Measurements from ENCODE around the gene AJAP1. TPM values are rescaled to one million over a fixed set of nuclear protein-coding genes. Genes with fewer than 3 reads are reported as not detected.

The AJAP1 gene
- total and polyA plus RNA-seq, 2 experiments from 2014 or later: 0.13 to 0.64 TPM

GRCh38 chr1:4784761-4785160, 130.4 kb downstream of the AJAP1 start:
- Histone ChIP-seq H3K27ac (no peak overlapping the region), H3K27me3 (no peaks in the 10 kb centered on the region), H3K36me3 (replicated peaks; ENCODE audit: insufficient read depth, low read depth) (no peaks in the 10 kb centered on the region), H3K4me1 (ENCODE audit: insufficient read depth) (no peaks in the 10 kb centered on the region), H3K9me2 (replicated peaks; ENCODE audit: insufficient read depth) (no peaks in the 10 kb centered on the region), H3K4me2 (no peak overlapping the region), H3K79me2 (no peaks in the 10 kb centered on the region), H2AFZ (no peak overlapping the region), H3K9me3 (ENCODE audit: low read depth) (no peaks in the 10 kb centered on the region), H4K20me1 (ENCODE audit: insufficient read depth, poor library complexity, severe bottlenecking) (no peaks in the 10 kb centered on the region), H3K4me3 (no peak overlapping the region)
- TF ChIP-seq CTCF (IDR thresholded peaks at IDR 0.05; ENCODE audit: poor library complexity) (no peak), EZH2 (IDR thresholded peaks at IDR 0.05; ENCODE audit: borderline replicate concordance) (no peak), EZH2phosphoT487 (IDR thresholded peaks at IDR 0.05; ENCODE audit: low read depth, severe bottlenecking, unreplicated experiment) (no peak)
- 90% methylated on average over 17 of the region's 17 CpGs for WGBS (ENCODE audit: low lambda C conversion rate, missing lambda C conversion rate)
- no peak for DNase-seq (ENCODE audit: low spot score)

GRCh38 chr1:4786055-4786454, 131.6 kb downstream of the AJAP1 start:
- Histone ChIP-seq H3K9me2 (replicated peaks; ENCODE audit: insufficient read depth) (no peaks in the 10 kb centered on the region), H3K4me1 (ENCODE audit: insufficient read depth) (no peaks in the 10 kb centered on the region), H3K4me2 (no peak overlapping the region), H4K20me1 (ENCODE audit: insufficient read depth, poor library complexity, severe bottlenecking) (no peaks in the 10 kb centered on the region), H3K27me3 (no peaks in the 10 kb centered on the region), H3K36me3 (replicated peaks; ENCODE audit: insufficient read depth, low read depth) (no peaks in the 10 kb centered on the region), H3K4me3 (no peak overlapping the region), H3K27ac (no peak overlapping the region), H3K9me3 (ENCODE audit: low read depth) (no peaks in the 10 kb centered on the region), H3K79me2 (no peaks in the 10 kb centered on the region), H2AFZ (no peak overlapping the region)
- no peak for DNase-seq (ENCODE audit: low spot score)
- 78% methylated on average over 8 of the region's 8 CpGs for WGBS (ENCODE audit: low lambda C conversion rate, missing lambda C conversion rate)
- TF ChIP-seq EZH2 (IDR thresholded peaks at IDR 0.05; ENCODE audit: borderline replicate concordance) (no peak), CTCF (IDR thresholded peaks at IDR 0.05; ENCODE audit: poor library complexity) (no peak), EZH2phosphoT487 (IDR thresholded peaks at IDR 0.05; ENCODE audit: low read depth, severe bottlenecking, unreplicated experiment) (no peak)

- H3K9me2 ChIP-seq (replicated peaks; ENCODE audit: insufficient read depth): no peaks in the 10 kb centered on the region
- H3K9me3 ChIP-seq (ENCODE audit: low read depth): no peaks in the 10 kb centered on the region
- H3K36me3 ChIP-seq (replicated peaks; ENCODE audit: insufficient read depth, low read depth): no peaks in the 10 kb centered on the region
- H3K27ac ChIP-seq: no peak overlapping the region
- no peaks in the 10 kb centered on the region for H4K20me1 ChIP-seq (ENCODE audit: insufficient read depth, poor library complexity, severe bottlenecking)
- H3K27me3 ChIP-seq: no peaks in the 10 kb centered on the region
- H3K4me2 ChIP-seq: no peak overlapping the region
- DNase-seq (ENCODE audit: low spot score): no peak
- no peak overlapping the region for H2AFZ ChIP-seq
- no peaks in the 10 kb centered on the region for H3K4me1 ChIP-seq (ENCODE audit: insufficient read depth)
- no peaks in the 10 kb centered on the region for H3K79me2 ChIP-seq
- TF ChIP-seq EZH2 (IDR thresholded peaks at IDR 0.05; ENCODE audit: borderline replicate concordance) (no peak), EZH2phosphoT487 (IDR thresholded peaks at IDR 0.05; ENCODE audit: low read depth, severe bottlenecking, unreplicated experiment) (no peak), CTCF (IDR thresholded peaks at IDR 0.05; ENCODE audit: poor library complexity) (no peak)
- 79% methylated on average over 5 of the region's 5 CpGs for WGBS (ENCODE audit: low lambda C conversion rate, missing lambda C conversion rate)
- no peak overlapping the region for H3K4me3 ChIP-seq
These were observed 133.1 kb downstream of the AJAP1 start for GRCh38 chr1:4787551-4787950.

GRCh38 chr1:4792565-4792964, 138.2 kb downstream of the AJAP1 start:
- Histone ChIP-seq H3K9me3 (ENCODE audit: low read depth) (no peaks in the 10 kb centered on the region), H3K36me3 (replicated peaks; ENCODE audit: insufficient read depth, low read depth) (no peaks in the 10 kb centered on the region), H3K4me3 (no peak overlapping the region), H3K27ac (no peak overlapping the region), H3K4me2 (no peak overlapping the region), H4K20me1 (ENCODE audit: insufficient read depth, poor library complexity, severe bottlenecking) (no peaks in the 10 kb centered on the region), H3K9me2 (replicated peaks; ENCODE audit: insufficient read depth) (no peaks in the 10 kb centered on the region), H3K4me1 (ENCODE audit: insufficient read depth) (no peaks in the 10 kb centered on the region), H3K79me2 (no peaks in the 10 kb centered on the region), H3K27me3 (no peaks in the 10 kb centered on the region), H2AFZ (no peak overlapping the region)
- WGBS (ENCODE audit: low lambda C conversion rate, missing lambda C conversion rate): 58% methylated on average over 4 of the region's 4 CpGs
- TF ChIP-seq CTCF (IDR thresholded peaks at IDR 0.05; ENCODE audit: poor library complexity) (no peak), EZH2 (IDR thresholded peaks at IDR 0.05; ENCODE audit: borderline replicate concordance) (no peak), EZH2phosphoT487 (IDR thresholded peaks at IDR 0.05; ENCODE audit: low read depth, severe bottlenecking, unreplicated experiment) (no peak)
- DNase-seq (ENCODE audit: low spot score): no peak
